Measurements from ENCODE around the gene TMEM134. TPM values are rescaled to one million over a fixed set of nuclear protein-coding genes. Genes with fewer than 3 reads are reported as not detected.

TMEM134 gene
- total and polyA plus RNA-seq, 2 of the 4 experiments (the other 2 are of a cell fraction), result 12.5 to 55.0 TPM

- no peak overlapping the region for H2BK5ac ChIP-seq (ENCODE audit: low read depth, low read length, poor library complexity, severe bottlenecking)
- H3K18ac ChIP-seq (ENCODE audit: low read depth, low read length), result no peak overlapping the region
- DNase-seq, result no peak
- H3K56ac ChIP-seq (ENCODE audit: extremely low read depth, insufficient read depth, low read length), result no peak overlapping the region
- CTCF ChIA-PET, result no interaction called here
- H3K4ac ChIP-seq (ENCODE audit: low read depth, low read length), result no peak overlapping the region
- no peak overlapping the region for H2AFZ ChIP-seq (replicated peaks; ENCODE audit: low read length, poor library complexity)
- no peaks in the 10 kb centered on the region for H3K4me1 ChIP-seq (ENCODE audit: control insufficient read depth, insufficient read depth, low read length)
- H2AK9ac ChIP-seq (replicated peaks; ENCODE audit: low read depth, low read length, poor library complexity), result no peak overlapping the region
- H3K23ac ChIP-seq (ENCODE audit: low read depth, low read length), result no peak overlapping the region
- H2BK20ac ChIP-seq (ENCODE audit: low read depth, low read length), result no peak overlapping the region
- H3K36me3 ChIP-seq (ENCODE audit: control insufficient read depth, insufficient read depth, low read length), result peaks cover 55% of the 10 kb centered on the region
- no peaks in the 10 kb centered on the region for H3K27me3 ChIP-seq (ENCODE audit: control insufficient read depth, insufficient read depth, low read length)
- no peak for ATAC-seq (ENCODE audit: low read depth)
- H3K9me1 ChIP-seq (ENCODE audit: insufficient read depth, low read length), result peaks cover 4% of the 10 kb centered on the region; the same call in 1 of the 2 replicates
- H4K91ac ChIP-seq (ENCODE audit: insufficient read depth, low read depth, low read length), result no peak overlapping the region
- no peak overlapping the region for H3K4me2 ChIP-seq (ENCODE audit: low read depth, low read length)
- in situ Hi-C loops (cut with MboI; ENCODE audit: low sequenced_read_pairs), result no loop called here
- H3K9ac ChIP-seq (ENCODE audit: low read depth, low read length), result no peak overlapping the region
- H4K5ac ChIP-seq (ENCODE audit: low read depth, low read length), result no peak overlapping the region
- H3K14ac ChIP-seq (replicated peaks; ENCODE audit: low read depth, low read length), result no peak overlapping the region
- H2AK5ac ChIP-seq (ENCODE audit: low read depth, low read length), result no peak overlapping the region
- 85% methylated on average over 7 of the region's 19 CpGs; no CpG with 5 or more reads in 1 of the 2 experiments for WGBS, 2 experiments (ENCODE audit: extremely low coverage in 2 of 2, insufficient read length in 1 of 2)
- no peaks in the 10 kb centered on the region; the same call in 1 of the 2 replicates for H4K20me1 ChIP-seq (ENCODE audit: insufficient read depth, low read length)
- dilution Hi-C loops (cut with HindIII; ENCODE audit: low sequenced_read_pairs, unreplicated experiment), result no loop called here
- H3K4me3 ChIP-seq (ENCODE audit: insufficient read depth, low read depth, low read length), result no peak overlapping the region
- H2BK15ac ChIP-seq (ENCODE audit: low read depth, low read length), result no peak overlapping the region
- no peak overlapping the region for H4K8ac ChIP-seq (ENCODE audit: low read depth in 2 of 2, low read length in 2 of 2)
- BruUV-seq (replicated peaks), result no TSS peak
- no peaks in the 10 kb centered on the region for H3K9me3 ChIP-seq (ENCODE audit: control insufficient read depth, insufficient read depth, low read length)
- intact Hi-C loops (cut with micrococcal nuclease), result no loop called here
- POLR2A ChIA-PET (ENCODE audit: unreplicated experiment), result no interaction called here
- no peak overlapping the region for H3K27ac ChIP-seq (ENCODE audit: insufficient read depth, low read length)
- TF ChIP-seq MAFK (IDR thresholded peaks at IDR 0.05; ENCODE audit: low read depth, low read length) (no peak), RAD21 (IDR thresholded peaks at IDR 0.05; ENCODE audit: low read length) (no peak), RCOR1 (IDR thresholded peaks at IDR 0.05; ENCODE audit: insufficient replicate concordance, low read length) (no peak), CEBPB (IDR thresholded peaks at IDR 0.05; ENCODE audit: low read depth, low read length) (no peak), MAZ (IDR thresholded peaks at IDR 0.05; ENCODE audit: borderline replicate concordance, low read depth, low read length) (no peak), FOS (IDR thresholded peaks at IDR 0.05; ENCODE audit: low read depth, low read length) (no peak), USF2 (IDR thresholded peaks at IDR 0.05; ENCODE audit: low read depth, low read length) (no peak), NFE2L2 (IDR thresholded peaks at IDR 0.05; ENCODE audit: low read depth, low read length) (no peak), ELK1 (IDR thresholded peaks at IDR 0.05; ENCODE audit: borderline replicate concordance, low read depth, low read length) (no peak), CHD1 (IDR thresholded peaks at IDR 0.05; ENCODE audit: low read depth, low read length) (no peak), MXI1 (IDR thresholded peaks at IDR 0.05; ENCODE audit: borderline replicate concordance, low read depth, low read length) (no peak), SMC3 (IDR thresholded peaks at IDR 0.05; ENCODE audit: low read depth, low read length) (no peak), RFX5 (IDR thresholded peaks at IDR 0.05; ENCODE audit: low read depth, low read length) (no peak), POLR2A (IDR thresholded peaks at IDR 0.05; ENCODE audit: low read depth, low read length) (no peak)
- H3K79me1 ChIP-seq (ENCODE audit: low read depth in 1 of 2, low read length in 2 of 2), result no peaks in the 10 kb centered on the region
- H2BK120ac ChIP-seq (ENCODE audit: low read depth, low read length), result no peak overlapping the region
Observed at GRCh38 chr11:67492069-67492727, 23.1 kb upstream of the TMEM134 start.

All from IMR-90 (cell line).